Fibroblast of skin of left biceps (primary cell): ENCODE results near the gene THOC5.
"Not testable (repeated sequence)": the region's sequence is repeated elsewhere in the genome, so short reads cannot be mapped to it uniquely, and the experiment has no call there.

ENCODE experiments used
- DNase-seq, 2 experiments: peaks; one replicate each; pipeline ENCODE4 v3.0.0-alpha.2; 2013; ENCODE audit warnings: low read depth in 2 of 2

THOC5 gene

GRCh38 chr22:29553351-29554224 lies at the start of gene THOC5:
Gene THOC5 (minus strand): TSS chr22:29553757. CDS start chr22:29549147, 4,610 bp downstream.
- peak; percentile 84 to 86 for DNase-seq

GRCh38 chr22:29598684-29599020 lies 45.1 kb upstream of the THOC5 start:
- no peak for DNase-seq

GRCh38 chr22:29597871-29598683 lies 44.5 kb upstream of the THOC5 start:
- not testable (repeated sequence) for DNase-seq

GRCh38 chr22:29596408-29596807 lies 42.9 kb upstream of the THOC5 start:
- DNase-seq = no peak

GRCh38 chr22:29594447-29594846 lies 40.9 kb upstream of the THOC5 start:
- not testable (repeated sequence) for DNase-seq

- no peak for DNase-seq
Observed at GRCh38 chr22:29593923-29594322, 40.4 kb upstream of the THOC5 start.

- peak; percentile 40 to 46 for DNase-seq
Observed at GRCh38 chr22:29587938-29588699, 34.6 kb upstream of the THOC5 start.

- DNase-seq = not testable (repeated sequence)
Observed at GRCh38 chr22:29586193-29586705, 32.7 kb upstream of the THOC5 start.

- no peak for DNase-seq
Observed at GRCh38 chr22:29584975-29585374, 31.4 kb upstream of the THOC5 start.

GRCh38 chr22:29581799-29582198 lies 28.2 kb upstream of the THOC5 start:
- DNase-seq = no peak

- DNase-seq = no peak
Observed at GRCh38 chr22:29580200-29580810, 26.7 kb upstream of the THOC5 start.

- DNase-seq = no peak
Observed at GRCh38 chr22:29578462-29579200, 25.1 kb upstream of the THOC5 start.

- no peak for DNase-seq
Observed at GRCh38 chr22:29574762-29575450, 21.3 kb upstream of the THOC5 start.

- DNase-seq = no peak
Observed at GRCh38 chr22:29570912-29571549, 17.5 kb upstream of the THOC5 start.

- no peak for DNase-seq
Observed at GRCh38 chr22:29570456-29570855, 16.9 kb upstream of the THOC5 start.

- no peak for DNase-seq
Observed at GRCh38 chr22:29569011-29569678, 15.6 kb upstream of the THOC5 start.

GRCh38 chr22:29567338-29567737 lies 13.8 kb upstream of the THOC5 start:
- DNase-seq = no peak

- not testable (repeated sequence) for DNase-seq
Observed at GRCh38 chr22:29566513-29566912, 13.0 kb upstream of the THOC5 start.
